ENCODE results near the gene STRBP. TPM values are rescaled to one million over a fixed set of nuclear protein-coding genes. Genes with fewer than 3 reads are reported as not detected.
A peak's percentile ranks its signal among the peaks of the same experiment; 100 is the strongest.
"Not testable (repeated sequence)": the region's sequence is repeated elsewhere in the genome, so short reads cannot be mapped to it uniquely, and the experiment has no call there.

STRBP gene
- total RNA-seq: 10 to 100 TPM; 30.1 to 42.5 TPM

- no peaks in the 10 kb centered on the region for H3K36me3 Mint-ChIP-seq (ENCODE audit: low read depth)
- no peaks in the 10 kb centered on the region for H3K9me3 Mint-ChIP-seq
- peak within 1 kb of the TSS; percentile 85 for H3K4me3 Mint-ChIP-seq
- H3K27me3 Mint-ChIP-seq: no peaks in the 10 kb centered on the region
- peak; percentile 96 for ATAC-seq (replicated peaks)
- peaks cover 20% of the 10 kb centered on the region for H3K4me1 Mint-ChIP-seq
- H3K27ac Mint-ChIP-seq: peak within 1 kb of the TSS; percentile 81
Observed at GRCh38 chr9:123268465-123269259, at the start of gene STRBP. Gene STRBP (minus strand): TSS chr9:123268586. CDS start chr9:123184134, 84,452 bp downstream.

DNA sequence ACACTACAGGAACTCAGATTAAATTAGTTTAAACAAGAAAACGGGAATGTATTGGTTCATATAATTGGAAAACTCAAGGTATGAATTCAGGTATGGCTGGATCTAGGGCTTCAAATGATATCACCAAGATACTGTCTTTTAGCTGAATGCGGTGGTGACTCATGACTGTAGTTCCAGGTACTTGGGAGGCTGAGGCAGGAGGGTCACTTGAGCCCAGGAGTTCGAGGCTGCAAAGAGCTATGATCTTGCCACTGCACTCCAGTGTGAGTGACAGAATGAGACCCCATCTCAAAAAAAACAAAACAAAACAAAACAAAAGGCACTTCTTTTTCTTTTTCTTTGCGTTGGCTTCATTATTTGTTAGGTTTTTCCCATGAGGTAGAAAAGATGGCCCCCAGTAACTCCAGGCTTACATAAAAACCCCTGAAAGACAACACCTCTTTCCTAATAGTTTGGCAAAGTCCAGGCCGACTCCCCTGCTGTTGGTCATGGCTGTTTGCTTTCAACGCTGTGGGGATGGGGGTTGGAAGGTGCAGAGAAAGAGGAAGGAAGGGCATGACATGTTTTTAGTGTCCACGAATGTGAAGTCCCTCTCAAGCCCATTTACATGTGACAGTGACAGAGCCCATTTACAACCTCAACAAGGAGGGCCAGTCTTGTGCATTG, 47.8 kb upstream of the STRBP start:
- Mint-ChIP-seq H3K9me3 (no peaks in the 10 kb centered on the region), H3K27ac (no peak overlapping the region), H3K36me3 (ENCODE audit: low read depth) (no peaks in the 10 kb centered on the region), H3K27me3 (no peaks in the 10 kb centered on the region), H3K4me1 (peaks cover 16% of the 10 kb centered on the region), H3K4me3 (no peak overlapping the region)
- no peak for ATAC-seq (replicated peaks)

- Mint-ChIP-seq H3K27ac (no peak overlapping the region), H3K4me1 (peaks cover 16% of the 10 kb centered on the region), H3K36me3 (ENCODE audit: low read depth) (no peaks in the 10 kb centered on the region), H3K27me3 (no peaks in the 10 kb centered on the region), H3K4me3 (no peak overlapping the region), H3K9me3 (no peaks in the 10 kb centered on the region)
- no peak for ATAC-seq (replicated peaks)
Observed at GRCh38 chr9:123315635-123316034, 47.2 kb upstream of the STRBP start.

DNA sequence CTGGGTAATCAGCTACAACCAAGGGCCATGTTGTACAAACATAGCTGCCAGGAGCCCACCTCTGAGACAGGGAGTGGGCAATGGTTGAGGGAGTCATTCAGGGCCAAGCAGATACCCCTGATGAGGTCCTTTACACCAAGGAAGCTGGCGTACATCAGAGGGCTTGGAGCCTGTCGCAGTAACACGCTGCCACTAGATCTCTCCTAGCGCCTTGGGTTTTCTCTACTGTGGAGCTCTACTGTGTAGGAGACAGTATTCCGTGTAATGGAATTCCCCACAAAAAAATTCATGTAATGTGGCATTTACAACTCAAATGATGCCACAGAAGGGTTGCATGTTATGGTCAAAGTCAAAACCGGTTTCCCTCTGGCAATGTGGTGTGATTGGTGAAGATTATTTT, 46.2 kb upstream of the STRBP start:
- H3K27ac Mint-ChIP-seq: no peak overlapping the region
- H3K27me3 Mint-ChIP-seq: no peaks in the 10 kb centered on the region
- no peaks in the 10 kb centered on the region for H3K36me3 Mint-ChIP-seq (ENCODE audit: low read depth)
- no peak for ATAC-seq (replicated peaks)
- peaks cover 10% of the 10 kb centered on the region for H3K4me1 Mint-ChIP-seq
- no peak overlapping the region for H3K4me3 Mint-ChIP-seq
- no peaks in the 10 kb centered on the region for H3K9me3 Mint-ChIP-seq

- Mint-ChIP-seq H3K4me1 (peaks cover 3% of the 10 kb centered on the region), H3K4me3 (no peak overlapping the region), H3K36me3 (ENCODE audit: low read depth) (no peaks in the 10 kb centered on the region), H3K27me3 (no peaks in the 10 kb centered on the region), H3K27ac (peak overlapping the region; percentile 26), H3K9me3 (no peaks in the 10 kb centered on the region)
- ATAC-seq (replicated peaks): no peak
Observed at GRCh38 chr9:123312306-123312877, 44.0 kb upstream of the STRBP start.

- peaks cover 3% of the 10 kb centered on the region for H3K4me1 Mint-ChIP-seq
- H3K36me3 Mint-ChIP-seq (ENCODE audit: low read depth): no peaks in the 10 kb centered on the region
- H3K9me3 Mint-ChIP-seq: no peaks in the 10 kb centered on the region
- no peaks in the 10 kb centered on the region for H3K27me3 Mint-ChIP-seq
- H3K27ac Mint-ChIP-seq: peak overlapping the region; percentile 26
- no peak for ATAC-seq (replicated peaks)
- no peak overlapping the region for H3K4me3 Mint-ChIP-seq
Observed at GRCh38 chr9:123311250-123311752, 42.9 kb upstream of the STRBP start.

- Mint-ChIP-seq H3K27me3 (no peaks in the 10 kb centered on the region), H3K36me3 (ENCODE audit: low read depth) (no peaks in the 10 kb centered on the region), H3K9me3 (no peaks in the 10 kb centered on the region), H3K4me3 (no peak overlapping the region), H3K4me1 (peaks cover 3% of the 10 kb centered on the region), H3K27ac (no peak overlapping the region)
- no peak for ATAC-seq (replicated peaks)
Observed at GRCh38 chr9:123310551-123311249, 42.3 kb upstream of the STRBP start.

DNA sequence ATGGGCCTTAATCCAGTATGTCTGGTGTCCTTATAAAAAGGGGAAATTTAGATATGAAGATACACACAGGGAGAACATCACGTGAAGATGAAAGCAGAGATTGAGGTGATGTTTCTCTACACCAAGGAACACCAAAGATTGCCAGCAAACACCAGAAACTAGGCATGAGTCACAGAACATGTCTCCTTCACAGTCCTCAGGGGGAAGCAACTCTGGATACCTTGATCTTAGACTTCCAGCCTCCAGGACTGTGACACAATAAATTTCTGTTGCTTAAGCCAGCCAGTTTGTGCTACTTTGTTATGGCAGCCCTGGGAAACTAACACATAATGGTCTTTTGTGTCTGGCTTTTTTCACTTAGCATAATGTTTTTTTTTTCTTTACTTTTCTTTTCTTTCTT, 41.2 kb upstream of the STRBP start:
- Mint-ChIP-seq H3K36me3 (ENCODE audit: low read depth) (no peaks in the 10 kb centered on the region), H3K27me3 (no peaks in the 10 kb centered on the region), H3K27ac (no peak overlapping the region), H3K4me1 (peaks cover 10% of the 10 kb centered on the region), H3K4me3 (no peak overlapping the region), H3K9me3 (no peaks in the 10 kb centered on the region)
- ATAC-seq (replicated peaks): no peak

- peaks cover 9% of the 10 kb centered on the region for H3K4me1 Mint-ChIP-seq
- no peaks in the 10 kb centered on the region for H3K36me3 Mint-ChIP-seq (ENCODE audit: low read depth)
- H3K27ac Mint-ChIP-seq: peak overlapping the region; percentile 90
- H3K4me3 Mint-ChIP-seq: peak overlapping the region; percentile 68
- ATAC-seq (replicated peaks): no peak
- no peaks in the 10 kb centered on the region for H3K27me3 Mint-ChIP-seq
- no peaks in the 10 kb centered on the region for H3K9me3 Mint-ChIP-seq
Observed at GRCh38 chr9:123305879-123306278, 37.5 kb upstream of the STRBP start.

DNA sequence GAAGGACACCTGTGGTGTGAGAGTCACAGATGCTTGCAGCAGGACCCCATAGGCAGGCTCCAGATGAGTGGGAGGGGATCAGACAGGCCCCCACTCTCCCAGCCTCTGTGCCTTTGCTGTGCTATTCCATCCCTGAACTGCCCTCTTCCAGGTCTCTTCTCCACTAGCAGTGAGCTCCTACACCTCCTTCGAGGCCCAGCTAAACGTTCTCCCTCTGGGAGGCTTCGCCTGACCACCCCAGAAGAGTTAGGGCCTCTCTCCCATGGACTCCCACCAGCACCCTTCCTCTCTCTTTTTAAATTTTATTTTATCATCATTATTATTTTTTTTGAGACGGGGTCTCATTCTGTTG, 35.9 kb upstream of the STRBP start:
- no peaks in the 10 kb centered on the region for H3K27me3 Mint-ChIP-seq
- H3K4me3 Mint-ChIP-seq: peak overlapping the region; percentile 68
- H3K4me1 Mint-ChIP-seq: peaks cover 9% of the 10 kb centered on the region
- no peaks in the 10 kb centered on the region for H3K9me3 Mint-ChIP-seq
- no peak for ATAC-seq (replicated peaks)
- peak overlapping the region; percentile 90 for H3K27ac Mint-ChIP-seq
- H3K36me3 Mint-ChIP-seq (ENCODE audit: low read depth): no peaks in the 10 kb centered on the region

DNA sequence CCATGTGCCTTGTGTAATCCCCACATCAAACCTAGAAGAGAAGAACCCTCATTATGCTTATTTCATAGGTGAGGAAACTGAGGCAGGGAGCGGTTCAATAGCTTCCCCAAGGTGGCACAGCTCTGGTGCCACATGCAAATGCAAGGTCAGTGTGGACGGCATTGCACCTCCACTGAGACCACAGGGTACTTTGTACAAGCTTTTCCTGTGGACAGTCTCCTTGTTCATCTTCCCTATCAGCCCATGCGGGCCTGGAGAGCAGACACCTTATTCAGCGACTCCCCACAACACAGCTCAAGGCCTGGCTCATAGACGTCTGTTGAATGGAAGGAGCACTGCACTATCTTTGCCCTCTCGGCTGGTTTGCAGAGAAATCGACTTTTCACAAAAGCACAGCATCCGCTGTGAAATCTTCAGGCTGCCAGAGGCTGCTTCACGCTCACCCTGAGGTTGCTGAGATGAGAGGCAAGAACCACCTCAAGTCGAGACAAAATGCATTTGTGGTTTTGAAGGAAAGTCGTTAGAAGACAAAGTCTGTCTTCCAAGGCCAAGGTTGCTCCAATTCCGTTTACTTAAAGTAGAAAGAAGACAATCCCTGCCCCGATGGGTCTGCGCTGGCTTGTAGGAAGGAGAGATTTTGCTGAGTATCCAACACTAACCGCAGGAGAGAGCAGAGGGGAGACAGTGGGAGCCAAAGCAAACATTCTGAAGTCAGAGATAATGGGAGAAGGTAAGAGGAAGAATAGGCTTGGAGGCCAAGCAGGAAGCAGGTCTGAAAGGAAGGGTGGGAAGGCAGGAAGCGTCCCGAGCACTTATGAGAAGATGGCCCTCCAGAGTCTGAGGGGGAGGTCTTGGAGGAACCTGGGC, 34.2 kb upstream of the STRBP start:
- H3K9me3 Mint-ChIP-seq: no peaks in the 10 kb centered on the region
- H3K4me3 Mint-ChIP-seq: no peak overlapping the region
- no peak overlapping the region for H3K27ac Mint-ChIP-seq
- no peaks in the 10 kb centered on the region for H3K36me3 Mint-ChIP-seq (ENCODE audit: low read depth)
- no peak for ATAC-seq (replicated peaks)
- H3K4me1 Mint-ChIP-seq: peaks cover 9% of the 10 kb centered on the region
- no peaks in the 10 kb centered on the region for H3K27me3 Mint-ChIP-seq

DNA sequence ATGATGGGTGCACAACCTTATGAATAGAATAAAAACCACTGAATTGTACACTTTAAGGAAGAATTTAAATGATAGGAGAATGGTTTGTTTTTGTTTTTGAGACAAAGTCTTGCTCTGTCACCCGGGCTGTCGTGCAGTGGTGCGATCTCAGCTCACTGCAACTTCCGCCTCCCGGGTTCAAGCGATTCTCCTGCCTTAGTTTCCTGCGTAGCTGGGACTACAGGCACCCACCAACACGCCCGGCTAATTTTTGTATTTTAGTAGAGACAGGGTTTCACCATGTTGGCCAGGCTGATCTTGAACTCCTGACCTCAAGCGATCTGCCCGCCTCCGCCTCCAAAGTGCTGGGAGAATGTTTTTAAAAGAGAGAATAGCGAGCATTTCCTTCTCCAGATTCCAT, 33.5 kb upstream of the STRBP start:
- H3K36me3 Mint-ChIP-seq (ENCODE audit: low read depth); H3K9me3 Mint-ChIP-seq; ATAC-seq (replicated peaks); H3K4me1 Mint-ChIP-seq; H3K27me3 Mint-ChIP-seq; H3K4me3 Mint-ChIP-seq; H3K27ac Mint-ChIP-seq: not testable (repeated sequence)

DNA sequence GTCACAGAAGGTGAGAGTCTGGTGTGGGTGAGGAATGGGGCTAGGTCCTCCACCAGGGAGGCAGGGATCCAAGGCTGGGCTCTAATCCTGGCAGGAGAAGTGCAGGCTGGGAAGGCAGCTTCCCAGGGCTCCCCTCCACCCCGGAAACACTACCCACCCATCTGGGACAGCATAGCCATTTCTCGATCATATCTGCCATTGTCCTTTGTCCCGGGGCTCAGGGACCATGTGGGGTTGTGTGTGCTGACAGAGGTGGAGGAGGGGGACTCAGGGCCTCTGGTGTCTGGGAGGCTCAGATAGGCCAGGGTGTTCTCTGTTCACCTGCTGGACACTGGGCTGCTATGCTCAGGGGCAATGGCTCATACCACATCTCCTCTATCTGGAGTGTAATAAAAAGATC, 32.2 kb upstream of the STRBP start:
- no peaks in the 10 kb centered on the region for H3K36me3 Mint-ChIP-seq (ENCODE audit: low read depth)
- H3K27ac Mint-ChIP-seq: no peak overlapping the region
- H3K4me3 Mint-ChIP-seq: no peak overlapping the region
- ATAC-seq (replicated peaks): no peak
- H3K4me1 Mint-ChIP-seq: peaks cover 9% of the 10 kb centered on the region
- H3K9me3 Mint-ChIP-seq: no peaks in the 10 kb centered on the region
- no peaks in the 10 kb centered on the region for H3K27me3 Mint-ChIP-seq

All from activated T-helper 17 cell treated with anti-CD3 and anti-CD28 coated beads, Interleukin-2, amount 50 U/mL, for 72 hours (primary cell).